Liver (tissue), 9 donors: Measurements from ENCODE around the gene TNS1. TPM values are rescaled to one million over a fixed set of nuclear protein-coding genes. Genes with fewer than 3 reads are reported as not detected.

Source experiments
- DNase-seq: peaks from one replicate; pipeline ENCODE4 v3.0.0-alpha.2; 2017; ENCODE audit warnings: low spot score
- H3K27ac ChIP-seq, 2 donors: one replicate each; pipeline ENCODE4 v1.7.0; 2013; ENCODE audit warnings: inconsistent platforms in 2 of 2, low read length in 2 of 2, control low read depth in 1 of 2, low read depth in 1 of 2, mild to moderate bottlenecking in 1 of 2
- H3K27me3 ChIP-seq, 4 donors: one replicate each; pipeline versions ENCODE4 v1.6.1 to v1.7.0; 2013; ENCODE audit warnings: low read length in 3 of 4, inconsistent platforms in 1 of 4, mild to moderate bottlenecking in 1 of 4, moderate library complexity in 1 of 4; ENCODE audit not compliant: control insufficient read depth in 4 of 4, insufficient read depth in 4 of 4
- H3K36me3 ChIP-seq, 4 donors: one replicate each; pipeline versions ENCODE4 v1.6.1 to v1.7.0; 2013; ENCODE audit warnings: low read length in 3 of 4, mild to moderate bottlenecking in 3 of 4, low read depth in 1 of 4, moderate library complexity in 1 of 4; ENCODE audit not compliant: control insufficient read depth in 4 of 4, insufficient read depth in 3 of 4
- H3K4me1 ChIP-seq, 4 donors: one replicate each; pipeline versions ENCODE4 v1.6.1 to v1.7.0; 2013; ENCODE audit warnings: low read length in 3 of 4, mild to moderate bottlenecking in 3 of 4, moderate library complexity in 1 of 4; ENCODE audit not compliant: control insufficient read depth in 4 of 4, insufficient read depth in 4 of 4
- H3K4me3 ChIP-seq, 3 donors: one replicate each; pipeline versions ENCODE4 v1.6.1 to v1.7.0; 2013; ENCODE audit warnings: low read length in 3 of 3, control low read depth in 1 of 3, low read depth in 1 of 3, mild to moderate bottlenecking in 1 of 3
- H3K9ac ChIP-seq, 2 donors: one replicate each; pipeline ENCODE4 v1.7.0; 2013; ENCODE audit warnings: low read length in 2 of 2, mild to moderate bottlenecking in 2 of 2, moderate library complexity in 2 of 2, control low read depth in 1 of 2, low read depth in 1 of 2
- H3K9me3 ChIP-seq, 4 donors: one replicate each; pipeline versions ENCODE4 v1.6.1 to v1.7.0; 2013; ENCODE audit warnings: low read length in 3 of 4; ENCODE audit not compliant: control insufficient read depth in 4 of 4
- EGR1 ChIP-seq, 2 donors: IDR thresholded peaks; 2 replicates each; pipeline ENCODE4 v1.6.1; 2016 to 2018; ENCODE audit warnings: antibody characterized with exemption in 2 of 2, low read depth in 2 of 2
- FOXA1 ChIP-seq: IDR thresholded peaks from 2 replicates; pipeline ENCODE4 v1.6.1; 2016; ENCODE audit warnings: antibody characterized with exemption
- FOXA2 ChIP-seq: IDR thresholded peaks from 2 replicates; pipeline ENCODE4 v1.6.1; 2016; ENCODE audit warnings: antibody characterized with exemption
- GABPA ChIP-seq, 2 donors: IDR thresholded peaks in 1 of 2; conservative IDR thresholded peaks in 1 of 2; 2 replicates each; pipeline ENCODE4 v1.6.1; 2016; ENCODE audit warnings: antibody characterized with exemption in 2 of 2, mild to moderate bottlenecking in 1 of 2, moderate library complexity in 1 of 2
- HNF4G ChIP-seq: IDR thresholded peaks from 2 replicates; pipeline ENCODE4 v1.6.1; 2016; ENCODE audit warnings: antibody characterized with exemption
- MAX ChIP-seq: IDR thresholded peaks from 2 replicates; pipeline ENCODE4 v1.6.1; 2016; ENCODE audit warnings: antibody characterized with exemption
- NR2F2 ChIP-seq: IDR thresholded peaks from 2 replicates; pipeline ENCODE4 v1.6.1; 2016; ENCODE audit warnings: antibody characterized with exemption
- RAD21 ChIP-seq, 2 donors: IDR thresholded peaks; 2 replicates each; pipeline ENCODE4 v1.6.1; 2016; ENCODE audit warnings: antibody characterized with exemption in 2 of 2, mild to moderate bottlenecking in 2 of 2
- RXRA ChIP-seq, 2 donors: IDR thresholded peaks; 2 replicates each; pipeline ENCODE4 v1.6.1; 2017 to 2018; ENCODE audit warnings: antibody characterized with exemption in 2 of 2, mild to moderate bottlenecking in 1 of 2
- SP1 ChIP-seq: IDR thresholded peaks from 2 replicates; pipeline ENCODE4 v1.6.1; 2018; ENCODE audit warnings: antibody characterized with exemption, mild to moderate bottlenecking
- TAF1 ChIP-seq: conservative IDR thresholded peaks from 2 replicates; pipeline ENCODE4 v1.6.1; 2016; ENCODE audit warnings: antibody characterized with exemption, mild to moderate bottlenecking
- YY1 ChIP-seq: IDR thresholded peaks from 2 replicates; pipeline ENCODE4 v1.6.1; 2016; ENCODE audit warnings: antibody characterized with exemption, mild to moderate bottlenecking
- ZBTB33 ChIP-seq: IDR thresholded peaks from 2 replicates; pipeline ENCODE4 v1.6.1; 2016; ENCODE audit warnings: antibody characterized with exemption
- WGBS: extraction: QIAGEN DNeasy Blood & Tissue Kit; methylation state at CpG from one replicate; pipeline ENCODE4 v1.1.7; 2013; 5-methylcytosine and 5-hydroxymethylcytosine counted together
- polyA plus RNA-seq, 2 donors: library from polyadenylated mRNA; stranded (reverse) in 1 of 2; unstranded in 1 of 2; fragments of 200-250 nt in 1 of 2; fragments of >200 nt in 1 of 2; fragmentation: Nextera tagmentation in 1 of 2; extraction: Ambion mirVana in 1 of 2; gene quantifications; one replicate each; pipeline versions ENCODE4 v1.2.1 to v1.2.3, GENCODE V29; 2013 to 2015
- total RNA-seq, 2 donors: library from RNA; depleted of rRNA; stranded (reverse); fragments of >200 nt; gene quantifications; one replicate each; pipeline ENCODE4 v1.2.3, GENCODE V29; 2014
- TF ChIP-seq, protein P1 (sequence below): IDR thresholded peaks from 2 replicates; pipeline ENCODE4 v1.6.1; 2016; ENCODE audit warnings: antibody characterized with exemption, mild to moderate bottlenecking
- TF ChIP-seq, protein P2 (sequence below): IDR thresholded peaks from 2 replicates; pipeline ENCODE4 v1.6.1; 2016; ENCODE audit warnings: antibody characterized with exemption
- TF ChIP-seq, protein P3 (sequence below): fragments of 150-350 bp; IDR thresholded peaks from 2 replicates; pipeline ENCODE4 v1.5.1; 2017; ENCODE audit warnings: improper control_type of control experiment, low read depth, low read length; ENCODE audit not compliant: missing input control
- donor health status: healthy.
- donor health status: healthy.
- donor health status: healthy.
- donor health status: healthy.
- donor health status: healthy.

TNS1 gene
- total and polyA plus RNA-seq, 4 donors, result 16.3 to 128 (median 57.3) TPM

GRCh38 chr2:218001629-218002028 is 1.2 kb downstream of the TNS1 start:
- no peak for DNase-seq
- WGBS, result 48% methylated on average over 4 of the region's 4 CpGs
- Histone ChIP-seq H3K4me1 (no peaks in the 10 kb centered on the region), H3K27ac (no peak overlapping the region), H3K27me3 (no peaks in the 10 kb centered on the region), H3K9ac (no peak overlapping the region), H3K4me3 (no peak overlapping the region), H3K9me3 (no peaks in the 10 kb centered on the region), H3K36me3 (no peaks in the 10 kb centered on the region)
- TF ChIP-seq RXRA (IDR thresholded peaks at IDR 0.05) (no peak), MAX (no peak), FOXA1 (no peak)

- no peaks in the 10 kb centered on the region for H3K4me1 ChIP-seq
- no peak overlapping the region for H3K27ac ChIP-seq
- no peak overlapping the region for H3K9ac ChIP-seq
- H3K4me3 ChIP-seq, result no peak overlapping the region
- no peak for DNase-seq
- no peaks in the 10 kb centered on the region for H3K36me3 ChIP-seq
- H3K27me3 ChIP-seq, result no peaks in the 10 kb centered on the region
- no peaks in the 10 kb centered on the region for H3K9me3 ChIP-seq
- TF ChIP-seq TAF1 (no peak), GABPA (IDR thresholded peaks at IDR 0.05 in 1 of 2, conservative IDR thresholded peaks at IDR 0.05 in 1 of 2) (no peak), YY1 (no peak), FOXA2 (no peak)
These were observed 2.7 kb downstream of the TNS1 start for GRCh38 chr2:218000136-218000535.

- Histone ChIP-seq H3K9me3 (no peaks in the 10 kb centered on the region), H3K9ac (no peak overlapping the region), H3K36me3 (no peaks in the 10 kb centered on the region), H3K27me3 (no peaks in the 10 kb centered on the region), H3K4me1 (no peaks in the 10 kb centered on the region), H3K27ac (no peak overlapping the region), H3K4me3 (no peak overlapping the region)
- DNase-seq, result no peak
- 69% methylated on average over 4 of the region's 4 CpGs for WGBS
- no peak for TF ChIP-seq RAD21 (IDR thresholded peaks at IDR 0.05)
These were observed 3.2 kb downstream of the TNS1 start for GRCh38 chr2:217999595-217999959.

DNA sequence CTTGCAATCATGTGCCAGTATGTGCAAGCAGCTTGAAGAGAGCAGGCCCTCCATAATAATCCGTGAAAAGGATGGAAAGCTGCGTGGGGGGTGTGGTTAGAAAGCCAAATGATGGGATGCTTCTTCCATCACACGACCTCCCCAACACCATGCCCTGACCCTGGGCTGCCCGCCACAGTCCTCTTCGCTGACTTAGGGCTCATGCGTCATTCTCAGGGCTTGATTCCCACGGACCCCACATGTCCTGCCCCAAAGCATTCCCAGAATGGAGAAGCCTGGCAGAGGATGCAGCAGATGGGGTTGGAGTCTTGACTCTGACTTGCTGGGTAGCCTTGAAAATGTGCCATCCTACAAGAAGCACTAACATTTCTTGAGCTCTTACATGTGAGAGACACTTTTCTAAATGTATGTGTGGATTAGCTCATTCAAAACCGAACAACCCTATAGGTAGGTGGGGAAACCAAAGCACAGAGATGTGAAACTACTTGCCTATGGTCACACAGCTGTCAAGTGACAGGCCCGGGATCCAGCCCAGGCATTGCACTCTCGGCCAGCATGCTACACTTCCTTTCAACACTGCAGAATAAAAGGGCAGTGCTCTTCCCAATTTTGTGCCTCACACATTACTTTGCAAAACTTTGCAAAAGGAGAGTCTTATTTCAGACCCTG is 3.7 kb downstream of the TNS1 start:
- H3K9ac ChIP-seq, result no peak overlapping the region
- no peak overlapping the region for H3K27ac ChIP-seq
- H3K4me3 ChIP-seq, result no peak overlapping the region
- no peaks in the 10 kb centered on the region for H3K36me3 ChIP-seq
- WGBS, result 85% methylated on average over 10 of the region's 10 CpGs
- no peaks in the 10 kb centered on the region for H3K9me3 ChIP-seq
- DNase-seq, result no peak
- no peaks in the 10 kb centered on the region for H3K4me1 ChIP-seq
- H3K27me3 ChIP-seq, result no peaks in the 10 kb centered on the region
- TF ChIP-seq TAF1, result no peak
- no peak for TF ChIP-seq NR2F2
- no peak for TF ChIP-seq EGR1 (IDR thresholded peaks at IDR 0.05; ENCODE audit: low read depth in 2 of 2)
- TF ChIP-seq HNF4G, result no peak
- TF ChIP-seq RXRA (IDR thresholded peaks at IDR 0.05), result no peak
- TF ChIP-seq, protein P1, sequence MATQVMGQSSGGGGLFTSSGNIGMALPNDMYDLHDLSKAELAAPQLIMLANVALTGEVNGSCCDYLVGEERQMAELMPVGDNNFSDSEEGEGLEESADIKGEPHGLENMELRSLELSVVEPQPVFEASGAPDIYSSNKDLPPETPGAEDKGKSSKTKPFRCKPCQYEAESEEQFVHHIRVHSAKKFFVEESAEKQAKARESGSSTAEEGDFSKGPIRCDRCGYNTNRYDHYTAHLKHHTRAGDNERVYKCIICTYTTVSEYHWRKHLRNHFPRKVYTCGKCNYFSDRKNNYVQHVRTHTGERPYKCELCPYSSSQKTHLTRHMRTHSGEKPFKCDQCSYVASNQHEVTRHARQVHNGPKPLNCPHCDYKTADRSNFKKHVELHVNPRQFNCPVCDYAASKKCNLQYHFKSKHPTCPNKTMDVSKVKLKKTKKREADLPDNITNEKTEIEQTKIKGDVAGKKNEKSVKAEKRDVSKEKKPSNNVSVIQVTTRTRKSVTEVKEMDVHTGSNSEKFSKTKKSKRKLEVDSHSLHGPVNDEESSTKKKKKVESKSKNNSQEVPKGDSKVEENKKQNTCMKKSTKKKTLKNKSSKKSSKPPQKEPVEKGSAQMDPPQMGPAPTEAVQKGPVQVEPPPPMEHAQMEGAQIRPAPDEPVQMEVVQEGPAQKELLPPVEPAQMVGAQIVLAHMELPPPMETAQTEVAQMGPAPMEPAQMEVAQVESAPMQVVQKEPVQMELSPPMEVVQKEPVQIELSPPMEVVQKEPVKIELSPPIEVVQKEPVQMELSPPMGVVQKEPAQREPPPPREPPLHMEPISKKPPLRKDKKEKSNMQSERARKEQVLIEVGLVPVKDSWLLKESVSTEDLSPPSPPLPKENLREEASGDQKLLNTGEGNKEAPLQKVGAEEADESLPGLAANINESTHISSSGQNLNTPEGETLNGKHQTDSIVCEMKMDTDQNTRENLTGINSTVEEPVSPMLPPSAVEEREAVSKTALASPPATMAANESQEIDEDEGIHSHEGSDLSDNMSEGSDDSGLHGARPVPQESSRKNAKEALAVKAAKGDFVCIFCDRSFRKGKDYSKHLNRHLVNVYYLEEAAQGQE, result no peak
- TF ChIP-seq GABPA (IDR thresholded peaks at IDR 0.05 in 1 of 2, conservative IDR thresholded peaks at IDR 0.05 in 1 of 2), result no peak
- TF ChIP-seq MAX, result no peak
- TF ChIP-seq RAD21 (IDR thresholded peaks at IDR 0.05), result no peak
- TF ChIP-seq, protein P2, sequence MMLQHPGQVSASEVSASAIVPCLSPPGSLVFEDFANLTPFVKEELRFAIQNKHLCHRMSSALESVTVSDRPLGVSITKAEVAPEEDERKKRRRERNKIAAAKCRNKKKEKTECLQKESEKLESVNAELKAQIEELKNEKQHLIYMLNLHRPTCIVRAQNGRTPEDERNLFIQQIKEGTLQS, result no peak
- no peak for TF ChIP-seq SP1
- TF ChIP-seq ZBTB33, result no peak
- TF ChIP-seq, protein P3, sequence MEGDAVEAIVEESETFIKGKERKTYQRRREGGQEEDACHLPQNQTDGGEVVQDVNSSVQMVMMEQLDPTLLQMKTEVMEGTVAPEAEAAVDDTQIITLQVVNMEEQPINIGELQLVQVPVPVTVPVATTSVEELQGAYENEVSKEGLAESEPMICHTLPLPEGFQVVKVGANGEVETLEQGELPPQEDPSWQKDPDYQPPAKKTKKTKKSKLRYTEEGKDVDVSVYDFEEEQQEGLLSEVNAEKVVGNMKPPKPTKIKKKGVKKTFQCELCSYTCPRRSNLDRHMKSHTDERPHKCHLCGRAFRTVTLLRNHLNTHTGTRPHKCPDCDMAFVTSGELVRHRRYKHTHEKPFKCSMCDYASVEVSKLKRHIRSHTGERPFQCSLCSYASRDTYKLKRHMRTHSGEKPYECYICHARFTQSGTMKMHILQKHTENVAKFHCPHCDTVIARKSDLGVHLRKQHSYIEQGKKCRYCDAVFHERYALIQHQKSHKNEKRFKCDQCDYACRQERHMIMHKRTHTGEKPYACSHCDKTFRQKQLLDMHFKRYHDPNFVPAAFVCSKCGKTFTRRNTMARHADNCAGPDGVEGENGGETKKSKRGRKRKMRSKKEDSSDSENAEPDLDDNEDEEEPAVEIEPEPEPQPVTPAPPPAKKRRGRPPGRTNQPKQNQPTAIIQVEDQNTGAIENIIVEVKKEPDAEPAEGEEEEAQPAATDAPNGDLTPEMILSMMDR, result no peak
